ENCODE results near the gene ATXN1.

DNA sequence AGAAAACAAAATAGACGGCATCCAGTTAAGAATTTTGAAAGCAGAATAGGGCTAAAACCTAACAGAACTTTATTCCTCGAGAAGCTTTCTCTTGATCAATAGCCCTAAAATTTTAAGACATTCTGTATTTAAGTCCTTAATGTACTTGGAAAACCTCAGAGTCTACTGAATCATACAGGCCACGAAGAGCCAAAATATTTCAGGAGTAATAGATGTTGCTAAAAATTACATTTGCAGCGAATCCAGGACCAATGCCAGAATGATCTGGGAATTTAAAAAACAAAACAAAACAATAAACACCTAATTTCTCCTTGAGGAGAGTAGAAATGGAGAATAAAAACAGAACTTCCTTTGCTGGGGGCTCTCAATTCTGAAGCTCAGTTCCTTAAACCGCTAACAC, 23.3 kb downstream of the ATXN1 start:
- TF ChIP-seq GATA2 (IDR thresholded peaks at IDR 0.05; ENCODE audit: low read depth, low read length) (no peak), GATA3 (IDR thresholded peaks at IDR 0.05; ENCODE audit: low read depth, low read length) (no peak)
